HG02870 (cell line): ENCODE results near the gene GOLGA6D.
"Not testable (repeated sequence)": the region's sequence is repeated elsewhere in the genome, so short reads cannot be mapped to it uniquely, and the experiment has no call there.

Source experiments
- ATAC-seq: cut with Tn5 transposase; IDR thresholded peaks from one replicate; pipeline ENCODE4 v1.9.1; 2021; ENCODE audit warnings: mild to moderate bottlenecking, moderate library complexity; ENCODE audit not compliant: unreplicated experiment

Gene GOLGA6D

DNA sequence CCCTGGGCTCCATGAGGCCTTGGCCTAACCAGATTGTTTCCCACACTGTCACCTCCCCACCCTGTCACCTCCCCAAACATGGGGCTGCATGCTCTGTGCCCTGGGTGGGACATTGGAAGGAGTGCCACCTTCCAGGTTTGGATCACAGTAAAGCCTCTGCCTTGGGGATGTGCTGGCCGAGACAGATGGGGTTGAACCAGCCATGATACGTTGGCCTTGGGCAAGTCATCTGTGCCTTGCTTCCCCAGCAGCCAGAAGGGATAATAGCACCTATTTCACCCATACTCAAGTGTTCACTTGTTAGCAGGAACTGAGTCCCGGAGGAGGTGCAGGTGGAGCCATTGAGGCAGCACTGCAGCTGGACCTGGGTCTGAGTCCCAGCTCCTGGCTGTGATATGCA lies 7.0 kb upstream of the GOLGA6D start:
- not testable (repeated sequence) for ATAC-seq

DNA sequence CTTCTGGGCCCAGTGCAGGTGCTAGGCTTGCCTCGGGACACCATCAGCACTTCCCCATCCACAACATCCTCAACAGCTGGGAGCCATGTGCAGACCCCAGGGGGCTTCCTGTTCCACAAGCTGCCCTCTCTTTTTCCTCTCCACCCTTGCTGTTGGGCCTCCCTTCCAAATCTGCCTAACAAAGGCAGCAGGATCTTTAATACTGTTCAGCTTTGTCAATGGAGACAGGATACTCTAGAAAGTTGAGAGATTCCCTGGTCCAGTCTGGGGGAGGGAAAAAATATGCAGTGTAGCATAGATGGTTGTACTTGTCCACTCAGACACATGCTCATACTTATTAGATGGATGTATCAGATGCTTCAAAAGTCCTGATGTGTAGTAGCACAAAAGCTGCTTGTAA lies 4.1 kb upstream of the GOLGA6D start:
- not testable (repeated sequence) for ATAC-seq

DNA sequence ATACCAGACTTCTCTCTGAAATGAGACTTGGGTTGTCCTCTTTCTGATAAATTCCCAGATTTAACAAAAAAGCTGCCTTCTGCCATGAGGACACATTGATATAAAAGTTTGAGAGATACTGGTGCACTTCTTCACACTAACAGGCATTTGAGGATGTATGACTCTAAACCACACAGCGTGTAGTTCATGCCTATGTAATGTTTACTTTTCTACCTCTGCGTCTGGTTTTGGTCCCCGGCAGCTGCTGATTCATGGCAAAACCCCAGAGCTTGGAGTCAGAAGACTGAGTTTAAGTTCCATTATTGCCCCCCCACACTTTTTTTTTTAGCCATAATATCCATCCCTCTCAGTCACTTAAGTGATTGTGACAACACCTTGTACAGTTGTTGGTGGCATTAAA lies 1.5 kb downstream of the GOLGA6D start:
- not testable (repeated sequence) for ATAC-seq

DNA sequence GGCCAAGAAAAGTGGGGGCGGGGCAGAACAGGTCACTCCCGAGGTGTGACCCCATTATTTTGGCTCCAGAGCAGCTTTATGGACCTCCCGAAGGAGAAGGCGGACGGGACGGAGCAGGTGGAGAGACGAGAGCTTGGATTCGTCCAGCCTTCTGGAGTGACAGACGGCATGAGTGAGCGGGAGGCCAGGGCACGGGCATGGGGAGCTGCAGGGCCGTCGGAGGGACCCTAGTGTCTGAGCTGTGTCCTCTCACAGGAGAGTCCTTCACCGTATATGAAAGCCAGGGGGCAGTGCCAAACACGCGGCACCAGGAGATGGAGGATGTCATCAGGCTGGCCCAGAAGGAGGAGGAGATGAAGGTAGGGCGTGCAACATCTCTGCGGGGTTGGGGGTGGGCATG lies 11.0 kb downstream of the GOLGA6D start:
- not testable (repeated sequence) for ATAC-seq

- ATAC-seq: not testable (repeated sequence)
Measured at GRCh38 chr15:75298541-75299310, 16.1 kb downstream of the GOLGA6D start.

DNA sequence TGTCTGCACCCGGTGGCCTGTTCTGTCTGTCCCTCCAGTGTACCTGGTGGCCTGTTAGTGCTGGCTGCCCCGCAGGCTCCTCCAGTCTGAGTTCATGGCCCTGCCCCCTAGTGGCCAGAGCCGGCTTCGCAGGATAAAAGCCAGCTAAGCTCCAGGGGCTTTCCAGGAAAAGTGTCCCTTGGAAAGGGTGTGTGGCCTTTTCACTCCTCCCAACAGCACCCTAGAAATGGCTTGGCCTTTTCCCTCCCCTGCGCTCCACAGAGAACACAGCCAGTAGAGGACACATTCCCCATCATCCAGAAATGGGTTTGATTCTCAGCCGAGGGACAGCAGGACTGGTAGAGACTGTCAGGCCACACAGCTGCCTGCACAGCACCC lies 16.7 kb downstream of the GOLGA6D start:
- ATAC-seq: not testable (repeated sequence)

- ATAC-seq: not testable (repeated sequence)
Measured at GRCh38 chr15:75300026-75300425, 17.4 kb downstream of the GOLGA6D start.

DNA sequence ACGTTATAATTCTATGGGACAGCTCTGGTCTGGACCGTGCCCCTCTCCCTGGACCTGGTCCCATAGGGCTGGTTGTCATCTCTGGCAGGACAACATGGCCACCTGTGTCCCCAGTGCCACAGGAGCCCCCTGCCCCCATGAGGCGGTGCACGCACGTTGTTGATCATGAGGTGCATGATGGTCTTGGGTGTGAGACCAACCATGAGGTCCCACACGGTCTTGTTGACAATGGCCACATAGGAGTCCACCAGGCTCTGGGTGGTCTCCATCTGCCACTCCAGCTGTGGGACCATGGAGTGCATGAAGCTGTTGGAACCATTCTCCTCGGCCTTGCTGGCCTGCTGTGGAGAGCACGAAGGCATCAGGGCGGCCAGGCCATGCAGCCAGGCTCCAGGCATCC lies 19.7 kb downstream of the GOLGA6D start:
- ATAC-seq: no peak

GRCh38 chr15:75302753-75303152 lies 20.1 kb downstream of the GOLGA6D start:
- not testable (repeated sequence) for ATAC-seq

DNA sequence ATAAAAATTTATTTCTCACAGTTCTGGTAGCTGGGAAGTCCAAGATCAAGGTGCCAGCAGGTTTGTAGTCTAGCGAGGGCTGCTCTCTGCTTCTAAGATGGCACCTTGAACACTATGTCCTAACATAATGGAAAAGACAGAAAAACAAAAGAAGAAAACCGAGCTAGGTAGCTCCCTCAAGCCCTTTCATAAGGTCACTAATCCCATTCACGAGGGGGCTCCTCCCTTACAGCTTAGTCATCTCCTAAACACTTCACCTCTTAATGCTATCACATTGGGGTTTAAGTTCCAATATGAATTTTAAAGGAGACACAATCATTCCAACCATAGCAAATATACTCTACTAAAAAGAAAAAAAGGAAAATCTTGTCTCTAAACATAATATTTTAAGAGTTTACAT lies 23.6 kb downstream of the GOLGA6D start:
- no peak for ATAC-seq

- ATAC-seq: no peak
Measured at GRCh38 chr15:75307778-75308390, 25.2 kb downstream of the GOLGA6D start.

DNA sequence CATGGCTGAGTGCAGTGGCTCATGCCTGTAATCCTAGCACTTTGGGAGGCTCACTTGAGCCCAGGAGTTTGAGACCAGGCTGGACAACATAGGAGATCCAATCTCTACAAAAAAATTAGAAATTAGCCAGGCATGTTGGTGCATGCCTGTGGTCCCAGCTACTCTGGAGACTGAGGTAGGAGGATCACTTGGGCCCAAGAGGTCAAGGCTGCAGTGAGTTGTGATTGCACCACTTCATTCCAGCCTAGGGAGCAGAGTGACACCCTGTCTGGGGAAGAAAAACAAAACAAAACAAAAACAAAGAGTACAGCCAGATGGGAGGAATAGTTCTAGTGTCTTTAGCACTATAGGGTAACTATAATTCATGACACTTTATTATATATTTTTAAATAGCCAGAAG lies 27.1 kb downstream of the GOLGA6D start:
- no peak for ATAC-seq

- ATAC-seq: not testable (repeated sequence)
Measured at GRCh38 chr15:75312548-75312947, 29.9 kb downstream of the GOLGA6D start.

DNA sequence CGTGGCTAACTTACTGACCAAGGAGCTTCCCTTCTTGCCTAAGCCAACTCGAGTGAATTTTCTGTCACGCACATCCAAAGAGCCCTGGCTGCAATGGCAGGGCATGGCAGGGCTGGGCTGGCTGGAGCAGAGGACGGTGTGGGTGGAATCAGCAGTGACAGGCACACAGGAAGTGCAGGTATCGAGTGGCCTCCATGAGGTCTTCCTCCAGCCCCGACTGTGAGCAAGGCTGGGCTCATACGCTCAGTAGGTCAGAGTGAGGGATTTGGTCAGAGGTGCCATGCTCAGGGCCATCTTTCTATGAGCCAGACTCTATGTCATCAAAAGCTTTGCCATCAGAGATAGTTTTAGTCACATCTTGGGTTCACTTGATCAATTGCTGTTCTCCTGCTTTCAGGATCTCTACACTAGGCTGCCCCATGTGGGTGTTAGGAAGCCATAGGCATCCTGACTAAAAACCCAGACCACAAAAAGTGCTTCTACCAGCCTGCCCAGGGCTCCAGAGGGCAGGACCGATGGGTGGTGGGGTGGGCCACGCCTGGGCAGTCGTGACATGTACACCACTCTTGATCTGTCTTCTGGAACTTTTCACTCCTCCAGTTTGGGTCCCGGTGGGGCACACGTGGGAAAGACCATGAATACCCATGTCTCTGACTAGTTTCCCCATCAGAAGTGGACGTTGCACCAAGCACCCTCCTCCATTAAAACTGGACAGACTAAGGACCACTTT lies 30.6 kb downstream of the GOLGA6D start:
- ATAC-seq: no peak

GRCh38 chr15:75314552-75315290 lies 32.1 kb downstream of the GOLGA6D start:
- ATAC-seq: no peak

- ATAC-seq: not testable (repeated sequence)
Measured at GRCh38 chr15:75319231-75319897, 36.7 kb downstream of the GOLGA6D start.

- ATAC-seq: no peak
Measured at GRCh38 chr15:75321711-75322110, 39.1 kb downstream of the GOLGA6D start.

- no peak for ATAC-seq
Measured at GRCh38 chr15:75325922-75326321, 43.3 kb downstream of the GOLGA6D start.

- no peak for ATAC-seq
Measured at GRCh38 chr15:75327005-75327404, 44.4 kb downstream of the GOLGA6D start.

- ATAC-seq: no peak
Measured at GRCh38 chr15:75327491-75327890, 44.9 kb downstream of the GOLGA6D start.
